NCI-H446 treated with DMSO at 0.1 percent for 48 hours (cell line): ENCODE results near the gene KIF15.
"Not testable (repeated sequence)": the region's sequence is repeated elsewhere in the genome, so short reads cannot be mapped to it uniquely, and the experiment has no call there.

Experiments used
- DNase-seq: peaks from one replicate; lab custom pipeline; 2025; lab: John Stamatoyannopoulos, UW

The KIF15 gene

DNA sequence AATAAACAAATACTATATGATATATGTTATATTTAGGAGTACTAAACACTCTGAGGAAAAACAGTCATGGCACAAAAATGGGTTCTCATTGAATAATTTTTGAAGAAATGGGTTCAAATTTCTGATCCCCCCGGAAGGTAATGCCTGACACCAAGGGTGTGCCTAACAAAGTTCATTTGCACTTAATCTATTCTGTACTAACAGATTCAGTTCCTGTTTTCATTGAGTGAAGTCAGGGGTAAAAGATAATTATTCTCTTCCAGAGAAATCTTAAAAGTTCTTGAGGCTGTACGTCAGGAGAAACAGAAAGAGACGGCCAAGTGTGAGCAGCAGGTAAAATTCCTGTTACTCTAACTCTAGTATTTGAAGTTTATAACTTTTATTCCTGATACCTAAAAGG lies 65.6 kb downstream of the KIF15 start:
- DNase-seq: no peak

DNA sequence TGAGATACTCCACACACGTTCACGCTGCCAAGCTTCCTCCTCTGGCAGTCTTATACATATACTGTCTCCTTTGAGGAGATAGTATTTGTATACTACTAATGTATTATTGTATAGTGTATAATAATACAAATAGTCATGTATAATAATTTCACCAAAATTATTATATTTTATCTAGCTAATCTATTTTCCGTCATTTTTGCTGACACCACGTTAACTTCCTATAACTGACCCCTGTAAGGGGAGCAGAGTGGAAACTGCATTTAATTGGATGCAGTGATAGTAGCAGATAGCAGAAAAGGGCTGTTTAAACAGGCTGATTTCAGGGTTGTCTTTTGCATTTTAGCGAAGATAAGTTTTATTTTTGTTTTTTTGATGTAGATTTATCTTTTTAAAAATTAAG lies 69.6 kb downstream of the KIF15 start:
- no peak for DNase-seq

- DNase-seq: no peak
Observed at GRCh38 chr3:44832032-44832431, 70.4 kb downstream of the KIF15 start.

- DNase-seq: no peak
Observed at GRCh38 chr3:44832965-44833364, 71.4 kb downstream of the KIF15 start.

DNA sequence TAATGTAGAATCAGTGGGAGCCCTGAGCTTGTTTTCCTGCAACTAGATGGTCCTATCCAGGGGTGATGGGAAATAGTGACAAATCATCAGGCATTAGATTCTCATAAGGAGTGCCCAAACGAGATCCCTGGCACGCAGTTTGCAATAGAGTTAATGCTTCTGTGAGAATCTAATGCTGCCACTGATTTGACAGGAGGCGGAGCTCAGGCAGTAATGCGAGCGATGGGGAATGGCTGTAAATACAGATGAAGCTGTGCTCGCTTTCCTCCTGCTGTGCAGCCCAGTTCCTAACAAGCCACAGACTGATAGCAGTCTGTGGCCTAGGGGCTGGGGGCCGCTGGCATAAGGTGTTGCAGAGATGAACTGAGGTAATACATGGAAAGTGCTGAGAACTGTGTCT lies 71.8 kb downstream of the KIF15 start:
- DNase-seq: no peak

DNA sequence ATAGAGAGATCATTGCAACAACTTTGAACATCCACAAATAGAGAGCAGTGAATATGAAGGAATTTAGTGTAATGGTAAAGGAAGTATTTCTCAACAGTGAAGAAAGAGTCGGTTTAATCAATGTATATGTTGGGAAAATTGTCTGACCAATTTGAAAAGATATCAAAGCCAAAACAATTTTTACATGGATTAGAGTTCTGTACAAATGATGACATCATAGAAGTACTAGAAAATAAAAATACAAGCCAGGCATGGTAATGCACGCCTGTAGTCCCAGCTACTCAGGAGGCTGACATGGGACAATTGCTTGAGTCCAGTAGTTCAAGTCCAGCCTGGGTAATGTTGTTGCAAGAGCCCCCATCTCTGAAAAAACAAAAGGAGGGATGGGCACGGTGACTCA lies 74.1 kb downstream of the KIF15 start:
- DNase-seq: no peak

GRCh38 chr3:44842376-44842775 lies 80.8 kb downstream of the KIF15 start:
- no peak for DNase-seq

DNA sequence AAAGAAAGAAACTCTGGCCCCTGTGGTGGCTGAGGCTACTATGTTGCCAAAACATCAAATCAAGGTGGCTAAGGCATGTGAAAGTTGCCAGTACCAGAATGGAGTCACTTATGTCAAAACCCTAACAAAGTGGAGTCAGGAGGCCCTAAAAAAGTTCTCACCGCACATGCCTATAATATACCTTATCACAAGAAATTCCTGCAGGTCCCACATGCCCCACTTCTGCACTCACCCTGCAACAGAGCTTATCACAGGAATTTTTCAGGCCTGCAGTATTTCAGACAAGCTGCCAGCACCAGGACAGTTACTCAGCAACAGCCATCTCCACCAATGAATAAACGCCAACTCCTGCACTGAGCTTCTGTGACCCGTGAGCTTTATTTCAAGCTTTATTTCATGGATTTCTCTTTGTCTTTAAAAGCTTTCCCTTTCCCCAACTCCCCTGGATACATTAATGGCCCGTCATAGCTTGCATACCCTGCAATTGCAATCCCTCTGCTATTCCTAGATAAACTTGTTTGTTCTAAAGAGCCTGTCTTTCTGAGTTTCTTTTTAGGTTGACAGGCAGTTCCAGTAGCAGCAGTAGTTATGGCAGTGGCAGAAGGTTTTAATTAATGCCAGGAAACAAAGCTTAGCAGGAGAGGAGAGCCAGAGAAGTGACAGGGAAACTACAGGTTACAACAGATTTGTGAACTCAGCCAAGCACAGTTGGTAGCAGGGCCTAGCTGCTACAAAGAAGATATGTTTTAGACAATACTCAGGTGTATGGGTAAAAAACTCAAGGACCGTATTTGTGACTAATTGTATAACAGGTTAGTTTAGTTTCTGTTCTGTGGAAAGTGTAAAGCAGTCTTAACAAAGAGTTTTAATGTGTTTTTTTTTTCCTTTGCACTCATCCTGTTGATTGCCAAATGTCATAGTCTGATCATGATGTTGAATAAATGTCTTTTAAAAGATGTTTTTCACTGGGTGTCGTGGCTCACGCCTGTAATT lies 84.2 kb downstream of the KIF15 start:
- DNase-seq: no peak

DNA sequence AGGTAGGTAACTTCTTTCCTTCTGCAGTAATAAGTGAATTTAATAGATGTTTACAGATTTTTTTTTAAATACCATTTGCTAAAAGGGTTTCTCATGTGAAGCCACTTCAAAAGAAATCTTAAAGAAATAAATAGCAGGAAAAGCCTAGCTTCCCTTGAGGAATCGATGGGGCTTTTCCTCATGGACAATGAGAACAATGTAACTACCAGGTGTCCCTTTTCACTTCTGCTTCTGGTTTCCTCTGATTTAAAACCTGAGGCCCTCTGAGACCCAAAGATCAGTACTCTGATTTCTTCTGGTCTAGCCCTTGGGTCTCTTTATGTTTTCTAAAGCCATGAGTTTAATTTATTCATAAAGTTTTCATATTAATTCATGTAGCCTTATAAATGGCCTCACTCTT lies 87.0 kb downstream of the KIF15 start:
- DNase-seq: no peak

GRCh38 chr3:44856663-44857062 lies 95.1 kb downstream of the KIF15 start:
- not testable (repeated sequence) for DNase-seq

- DNase-seq: no peak
Observed at GRCh38 chr3:44860117-44860516, 98.5 kb downstream of the KIF15 start.

GRCh38 chr3:44861412-44862225 lies 100.0 kb downstream of the KIF15 start, which contains the start of gene TMEM42:
Gene TMEM42, plus strand, starts transcription at chr3:44861912. Its CDS starts 13 bp downstream, at chr3:44861925.
- DNase-seq: peak; percentile 69

GRCh38 chr3:44862226-44862637 lies 100.6 kb downstream of the KIF15 start:
- DNase-seq: no peak

DNA sequence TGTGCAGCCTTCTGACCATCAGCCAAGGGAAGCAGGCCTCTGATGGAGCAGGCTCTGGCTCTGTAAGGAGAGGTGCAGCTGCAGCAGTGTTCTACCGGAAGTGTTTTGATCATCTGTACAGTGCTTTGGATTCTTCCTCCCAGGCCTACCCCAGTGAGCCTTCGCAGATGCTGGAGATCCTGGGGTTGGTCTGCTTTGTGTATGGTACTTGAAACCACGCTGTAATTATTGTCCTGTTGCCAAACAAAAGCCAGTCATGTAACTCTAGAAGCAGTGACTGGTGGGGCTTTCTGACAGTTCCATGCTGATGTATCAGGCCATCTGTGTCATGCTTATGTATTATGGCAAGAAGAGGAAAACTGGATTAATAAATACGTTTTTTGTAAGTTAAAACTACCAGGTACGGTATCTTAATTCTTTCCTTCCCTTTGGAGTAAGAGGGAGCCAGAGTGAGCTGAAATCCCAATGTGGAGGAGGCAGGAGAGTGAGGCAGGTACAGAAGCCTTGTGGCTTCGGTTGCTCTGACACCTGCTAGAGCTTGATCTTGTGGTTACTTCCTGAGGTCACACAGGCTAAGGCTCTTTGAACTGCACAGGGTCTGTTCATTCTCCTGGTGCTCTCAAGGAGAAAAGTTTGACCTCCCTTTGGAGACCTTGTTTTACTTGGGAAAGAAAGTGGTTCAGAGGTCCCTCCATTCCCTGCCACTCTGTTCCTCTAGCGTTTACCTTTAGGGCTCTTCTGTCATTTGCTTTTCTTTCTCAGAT lies 103.9 kb downstream of the KIF15 start:
- no peak for DNase-seq

- no peak for DNase-seq
Observed at GRCh38 chr3:44867421-44868111, 106.0 kb downstream of the KIF15 start.

GRCh38 chr3:44870375-44871061 lies 108.9 kb downstream of the KIF15 start:
- DNase-seq: no peak

DNA sequence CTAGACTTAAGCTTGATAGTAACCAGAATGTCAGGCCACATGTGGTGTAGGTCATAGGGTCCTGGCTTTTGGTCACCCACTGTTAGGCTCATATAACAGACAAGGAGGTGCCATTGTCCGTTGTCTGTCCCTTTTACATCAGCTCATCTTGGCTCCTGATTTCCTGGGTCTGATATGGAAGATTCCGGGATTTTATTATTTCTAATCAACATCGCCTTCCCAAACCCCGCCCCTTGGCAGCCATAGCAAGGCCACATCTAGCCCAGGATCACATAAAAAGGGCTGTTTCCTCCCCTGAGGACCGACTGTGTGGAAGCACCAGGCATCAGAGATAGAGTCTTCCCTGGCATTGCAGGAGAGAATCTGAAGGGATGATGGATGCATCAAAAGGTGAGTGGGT lies 112.7 kb downstream of the KIF15 start, which contains the start of gene TGM4:
TGM4 (plus strand) TSS at position 301 of the 400 bp plus-strand sequence; CDS start at position 372, 71 bp downstream.
- no peak for DNase-seq

DNA sequence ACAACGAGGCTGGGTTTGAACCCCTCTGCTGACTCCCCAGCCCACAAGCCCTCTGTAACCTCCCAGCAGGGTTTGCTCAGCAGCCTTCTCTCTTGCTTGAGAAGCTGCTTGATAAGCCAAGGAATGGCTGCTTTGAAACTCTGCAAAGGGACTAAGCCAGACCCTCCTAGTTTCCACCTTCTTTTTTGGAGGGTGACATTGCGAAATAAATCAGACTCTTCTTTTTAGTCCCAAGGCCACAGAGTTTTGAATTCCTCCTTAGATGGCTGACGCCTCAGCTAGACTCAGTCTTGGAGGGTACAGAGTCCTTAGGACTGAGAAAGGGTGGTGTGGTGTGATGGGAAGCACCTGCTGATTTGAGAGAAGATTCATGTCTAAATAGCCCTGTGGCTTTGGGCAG lies 114.0 kb downstream of the KIF15 start:
- no peak for DNase-seq

- no peak for DNase-seq
Observed at GRCh38 chr3:44877333-44877732, 115.7 kb downstream of the KIF15 start.

- no peak for DNase-seq
Observed at GRCh38 chr3:44880284-44880683, 118.7 kb downstream of the KIF15 start.
